ENCODE results near the gene CCDC149. TPM values are rescaled to one million over a fixed set of nuclear protein-coding genes. Genes with fewer than 3 reads are reported as not detected.

The CCDC149 gene
- 1 to 10 TPM; 4.9 to 5.5 TPM for total RNA-seq
- polyA plus RNA-seq (2013, experiment 1 of 2), result 6.8 TPM
- polyA plus RNA-seq (2013, experiment 2 of 2), result 5.8 TPM
- long read RNA-seq, experiment 1, partial matches to known transcripts, result 0 of 5 reads
- long read RNA-seq, experiment 1, other reads (novel, unspliced or antisense), result 5 of 5 reads
- long read RNA-seq, experiment 2, transcript CCDC149-204 (12 exons, 3,869 nt), result major isoform, 17 of 21 reads
- long read RNA-seq, experiment 2, partial matches to known transcripts, result 2 of 21 reads
- long read RNA-seq, experiment 2, other reads (novel, unspliced or antisense), result 2 of 21 reads
- long read RNA-seq, experiment 3, partial matches to known transcripts, result 2 of 7 reads
- long read RNA-seq, experiment 3, other reads (novel, unspliced or antisense), result 2 of 7 reads
- long read RNA-seq, experiment 4, transcript CCDC149-204 (12 exons, 3,869 nt), result major isoform, 6 of 6 reads
- long read RNA-seq, experiment 4, partial matches to known transcripts, result 0 of 6 reads
- long read RNA-seq, experiment 4, other reads (novel, unspliced or antisense), result 0 of 6 reads

- H3K4me1 ChIP-seq (ENCODE audit: control insufficient read depth, insufficient read depth, low read length), result no peaks in the 10 kb centered on the region
- peak within 1 kb of the TSS; percentile 78 for H3K4me3 ChIP-seq (ENCODE audit: low read length)
- Mint-ChIP-seq H3K9me3 (peaks cover 20% of the 10 kb centered on the region), H3K27ac (peak within 1 kb of the TSS; percentile 93), H3K4me1 (peaks cover 15% of the 10 kb centered on the region), H3K4me3 (peak within 1 kb of the TSS; percentile 69), H3K36me3 (ENCODE audit: low read depth) (peaks cover 18% of the 10 kb centered on the region), H3K27me3 (ENCODE audit: insufficient read depth) (peaks cover 30% of the 10 kb centered on the region)
- peak; percentile 92 for DNase-seq
- peaks cover 8% of the 10 kb centered on the region for H3K36me3 ChIP-seq (ENCODE audit: control insufficient read depth, insufficient read depth, low read length)
- WGBS, 2 experiments (ENCODE audit: insufficient coverage in 1 of 2, insufficient read length in 1 of 2), result 7 to 8% methylated on average over 47 to 92 of the region's 92 CpGs
- peaks cover 30% of the 10 kb centered on the region for H3K9me3 ChIP-seq (ENCODE audit: control insufficient read depth, low read length)
- H3K27ac ChIP-seq (ENCODE audit: low read depth, low read length), result no peak within 1 kb of the TSS
- no peaks in the 10 kb centered on the region for H3K27me3 ChIP-seq (ENCODE audit: control insufficient read depth, insufficient read depth, low read length, poor library complexity, severe bottlenecking)
- peak within 1 kb of the TSS; percentile 6 for H3K9ac ChIP-seq (ENCODE audit: extremely low read depth, low read length, poor library complexity, severe bottlenecking)
- TF ChIP-seq CTCF (conservative IDR thresholded peaks at IDR 0.05), result peak; percentile 37
These were observed at the start of gene CCDC149 for GRCh38 chr4:24912252-24913118. Gene CCDC149, minus strand, starts transcription at chr4:24913042. Its CDS starts 178 bp downstream, at chr4:24912864.

- H3K4me3 Mint-ChIP-seq, result no peak overlapping the region
- Histone ChIP-seq H3K27ac (ENCODE audit: low read depth, low read length) (no peak overlapping the region), H3K27me3 (ENCODE audit: control insufficient read depth, insufficient read depth, low read length, poor library complexity, severe bottlenecking) (no peaks in the 10 kb centered on the region), H3K9ac (ENCODE audit: extremely low read depth, low read length, poor library complexity, severe bottlenecking) (no peak overlapping the region), H3K9me3 (ENCODE audit: control insufficient read depth, low read length) (no peaks in the 10 kb centered on the region), H3K36me3 (ENCODE audit: control insufficient read depth, insufficient read depth, low read length) (no peaks in the 10 kb centered on the region), H3K4me3 (ENCODE audit: low read length) (no peak overlapping the region), H3K4me1 (ENCODE audit: control insufficient read depth, insufficient read depth, low read length) (no peaks in the 10 kb centered on the region)
- H3K9me3 Mint-ChIP-seq, result peaks cover under 1% of the 10 kb centered on the region
- H3K36me3 Mint-ChIP-seq (ENCODE audit: low read depth), result no peaks in the 10 kb centered on the region
- H3K27me3 Mint-ChIP-seq (ENCODE audit: insufficient read depth), result peaks cover 2% of the 10 kb centered on the region
- 92 to 100% methylated on average over 2 of the region's 2 CpGs for WGBS, 2 experiments (ENCODE audit: insufficient coverage in 1 of 2, insufficient read length in 1 of 2)
- TF ChIP-seq CTCF (conservative IDR thresholded peaks at IDR 0.05), result no peak
- no peak for DNase-seq
- H3K4me1 Mint-ChIP-seq, result no peaks in the 10 kb centered on the region
- H3K27ac Mint-ChIP-seq, result no peak overlapping the region
These were observed 45.0 kb upstream of the CCDC149 start for GRCh38 chr4:24957886-24958285.

- H3K4me1 ChIP-seq (ENCODE audit: control insufficient read depth, insufficient read depth, low read length), result no peaks in the 10 kb centered on the region
- H3K27me3 Mint-ChIP-seq (ENCODE audit: insufficient read depth), result peaks cover 4% of the 10 kb centered on the region
- H3K4me3 Mint-ChIP-seq, result no peak overlapping the region
- no peak overlapping the region for H3K27ac Mint-ChIP-seq
- H3K4me1 Mint-ChIP-seq, result no peaks in the 10 kb centered on the region
- H3K36me3 ChIP-seq (ENCODE audit: control insufficient read depth, insufficient read depth, low read length), result no peaks in the 10 kb centered on the region
- no peaks in the 10 kb centered on the region for H3K9me3 Mint-ChIP-seq
- H3K4me3 ChIP-seq (ENCODE audit: low read length), result no peak overlapping the region
- TF ChIP-seq CTCF (conservative IDR thresholded peaks at IDR 0.05), result no peak
- WGBS, 2 experiments (ENCODE audit: insufficient coverage in 1 of 2, insufficient read length in 1 of 2), result 93 to 95% methylated on average over 2 of the region's 2 CpGs
- H3K36me3 Mint-ChIP-seq (ENCODE audit: low read depth), result no peaks in the 10 kb centered on the region
- H3K9me3 ChIP-seq (ENCODE audit: control insufficient read depth, low read length), result no peaks in the 10 kb centered on the region
- DNase-seq, result no peak
- no peak overlapping the region for H3K9ac ChIP-seq (ENCODE audit: extremely low read depth, low read length, poor library complexity, severe bottlenecking)
- H3K27ac ChIP-seq (ENCODE audit: low read depth, low read length), result no peak overlapping the region
- H3K27me3 ChIP-seq (ENCODE audit: control insufficient read depth, insufficient read depth, low read length, poor library complexity, severe bottlenecking), result no peaks in the 10 kb centered on the region
These were observed 43.9 kb upstream of the CCDC149 start for GRCh38 chr4:24956763-24957162.
